Measurements from ENCODE around the gene SEC22C. TPM values are rescaled to one million over a fixed set of nuclear protein-coding genes. Genes with fewer than 3 reads are reported as not detected.

SEC22C gene
- polyA plus RNA-seq, 1 donor (not counting 4 experiments of a cell fraction or from before 2014, with no cell fraction given) = 58.4 TPM

GRCh38 chr3:42513121-42513520, 68.6 kb downstream of the SEC22C start:
- Histone ChIP-seq H2AFZ (ENCODE audit: control insufficient read depth, low read length) (no peak overlapping the region), H3K9me3 (ENCODE audit: control insufficient read depth, low read depth, low read length) (no peaks in the 10 kb centered on the region), H3K9me1 (ENCODE audit: control insufficient read depth, extremely low read depth, insufficient read depth, low read length) (no peaks in the 10 kb centered on the region), H3K27ac (ENCODE audit: control insufficient read depth, insufficient read depth, low read length) (no peak overlapping the region), H3K4me2 (ENCODE audit: control insufficient read depth, extremely low read depth, insufficient read depth, low read depth, low read length) (no peak overlapping the region), H3K36me3 (ENCODE audit: control insufficient read depth in 2 of 2, extremely low read depth in 1 of 2, insufficient read depth in 2 of 2, low read length in 2 of 2) (no peaks in the 10 kb centered on the region), H3K79me2 (ENCODE audit: control insufficient read depth, insufficient read depth, low read length) (no peaks in the 10 kb centered on the region), H3K27me3 (ENCODE audit: control insufficient read depth, extremely low read depth, insufficient read depth, low read length) (no peaks in the 10 kb centered on the region), H3K4me1 (ENCODE audit: control insufficient read depth, extremely low read depth, insufficient read depth, low read length) (peaks cover 25% of the 10 kb centered on the region), H3K4me3 (ENCODE audit: control insufficient read depth in 2 of 3, extremely low read depth in 1 of 3, insufficient read depth in 2 of 3, low read depth in 1 of 3, low read length in 3 of 3) (no peak overlapping the region), H3K9ac (ENCODE audit: control insufficient read depth, extremely low read depth, insufficient read depth, low read length) (no peak overlapping the region), H4K20me1 (ENCODE audit: control insufficient read depth, extremely low read depth, insufficient read depth, low read length) (no peaks in the 10 kb centered on the region)
- dilution Hi-C loops (cut with MboI; ENCODE audit: extremely low pct_ligation_motif_present, low sequenced_read_pairs) = no loop called here
- no peak for FAIRE-seq
- DNase-seq (ENCODE audit: low read depth, low spot score) = no peak
- TF ChIP-seq CTCF (optimal IDR thresholded peaks at IDR 0.05 in 1 of 3, IDR thresholded peaks at IDR 0.05 in 1 of 3, conservative IDR thresholded peaks at IDR 0.05 in 1 of 3; ENCODE audit: extremely low read depth in 1 of 3, insufficient read depth in 2 of 3, low read length in 3 of 3) (no peak), EZH2 (IDR thresholded peaks at IDR 0.05; ENCODE audit: low read length) (no peak)

- Histone ChIP-seq H3K9me1 (ENCODE audit: control insufficient read depth, extremely low read depth, insufficient read depth, low read length) (no peaks in the 10 kb centered on the region), H3K4me3 (ENCODE audit: control insufficient read depth in 2 of 3, extremely low read depth in 1 of 3, insufficient read depth in 2 of 3, low read depth in 1 of 3, low read length in 3 of 3) (no peak overlapping the region), H3K36me3 (ENCODE audit: control insufficient read depth in 2 of 2, extremely low read depth in 1 of 2, insufficient read depth in 2 of 2, low read length in 2 of 2) (no peaks in the 10 kb centered on the region), H3K27me3 (ENCODE audit: control insufficient read depth, extremely low read depth, insufficient read depth, low read length) (no peaks in the 10 kb centered on the region), H3K4me2 (ENCODE audit: control insufficient read depth, extremely low read depth, insufficient read depth, low read depth, low read length) (no peak overlapping the region), H3K79me2 (ENCODE audit: control insufficient read depth, insufficient read depth, low read length) (no peaks in the 10 kb centered on the region), H3K9me3 (ENCODE audit: control insufficient read depth, low read depth, low read length) (no peaks in the 10 kb centered on the region), H3K27ac (ENCODE audit: control insufficient read depth, insufficient read depth, low read length) (no peak overlapping the region), H2AFZ (ENCODE audit: control insufficient read depth, low read length) (no peak overlapping the region), H3K9ac (ENCODE audit: control insufficient read depth, extremely low read depth, insufficient read depth, low read length) (no peak overlapping the region), H4K20me1 (ENCODE audit: control insufficient read depth, extremely low read depth, insufficient read depth, low read length) (no peaks in the 10 kb centered on the region), H3K4me1 (ENCODE audit: control insufficient read depth, extremely low read depth, insufficient read depth, low read length) (peaks cover 29% of the 10 kb centered on the region)
- DNase-seq (ENCODE audit: low read depth, low spot score) = no peak
- dilution Hi-C loops (cut with MboI; ENCODE audit: extremely low pct_ligation_motif_present, low sequenced_read_pairs) = no loop called here
- no peak for TF ChIP-seq CTCF (optimal IDR thresholded peaks at IDR 0.05 in 1 of 3, IDR thresholded peaks at IDR 0.05 in 1 of 3, conservative IDR thresholded peaks at IDR 0.05 in 1 of 3; ENCODE audit: extremely low read depth in 1 of 3, insufficient read depth in 2 of 3, low read length in 3 of 3)
- no peak for TF ChIP-seq EZH2 (IDR thresholded peaks at IDR 0.05; ENCODE audit: low read length)
- no peak for FAIRE-seq
Measured at GRCh38 chr3:42511736-42512135, 70.0 kb downstream of the SEC22C start.

Data from keratinocyte (primary cell).